Fibroblast of lung (primary cell): ENCODE results near the gene TRIAP1. TPM values are rescaled to one million over a fixed set of nuclear protein-coding genes. Genes with fewer than 3 reads are reported as not detected.

Experiments used
- DNase-seq, 2 donors: peaks; one replicate each; pipeline versions ENCODE4 v3.0.0 to v3.0.0-alpha.2; 2010; ENCODE audit warnings: low read depth in 2 of 2
- H2AFZ ChIP-seq: 2 replicates; pipeline ENCODE4 v1.5.1; 2012; ENCODE audit warnings: low read length, control low read depth, inconsistent platforms
- H3K27ac ChIP-seq: 2 replicates; pipeline ENCODE4 v1.5.1; 2011; ENCODE audit warnings: low read length, control low read depth; ENCODE audit not compliant: insufficient read depth
- H3K27me3 ChIP-seq: 2 replicates; pipeline ENCODE4 v1.5.1; 2011; ENCODE audit warnings: mild to moderate bottlenecking, low read length; ENCODE audit not compliant: control insufficient read depth, insufficient read depth
- H3K36me3 ChIP-seq: 2 replicates; pipeline ENCODE4 v1.5.1; 2011; ENCODE audit warnings: low read length; ENCODE audit not compliant: control insufficient read depth, insufficient read depth
- H3K4me1 ChIP-seq: 2 replicates; pipeline ENCODE4 v1.5.1; 2011; ENCODE audit warnings: low read length; ENCODE audit not compliant: control insufficient read depth, insufficient read depth; ENCODE audit errors: extremely low read depth
- H3K4me2 ChIP-seq: 2 replicates; pipeline ENCODE4 v1.5.1; 2011; ENCODE audit warnings: low read length, control low read depth; ENCODE audit not compliant: insufficient read depth; ENCODE audit errors: extremely low read depth
- H3K4me3 ChIP-seq, 4 experiments: fragments of 200-600 bp in 1 of 4; sonication (generic) in 1 of 4; replicated peaks in 1 of 4; 2 replicates each; pipeline ENCODE4 v1.5.1; 2011 to 2016; ENCODE audit warnings: low read length in 4 of 4, low read depth in 3 of 4, mild to moderate bottlenecking in 3 of 4, control low read depth in 2 of 4, inconsistent platforms in 1 of 4, mixed read lengths in 1 of 4; ENCODE audit not compliant: insufficient read depth in 1 of 4; ENCODE audit errors: control extremely low read depth in 1 of 4
- H3K79me2 ChIP-seq: 2 replicates; pipeline ENCODE4 v1.5.1; 2012; ENCODE audit warnings: mild to moderate bottlenecking, low read length, inconsistent platforms; ENCODE audit not compliant: control insufficient read depth, insufficient read depth
- H3K9ac ChIP-seq: 2 replicates; pipeline ENCODE4 v1.5.1; 2011; ENCODE audit warnings: mild to moderate bottlenecking, low read length, control low read depth; ENCODE audit not compliant: insufficient read depth
- H3K9me3 ChIP-seq: 2 replicates; pipeline ENCODE4 v1.5.1; 2012; ENCODE audit warnings: low read depth, low read length; ENCODE audit not compliant: control insufficient read depth, insufficient read depth
- H4K20me1 ChIP-seq: 2 replicates; pipeline ENCODE4 v1.5.1; 2011; ENCODE audit warnings: low read length; ENCODE audit not compliant: control insufficient read depth, insufficient read depth; ENCODE audit errors: extremely low read depth
- EZH2 ChIP-seq: IDR thresholded peaks from 2 replicates; pipeline ENCODE4 v1.5.1; 2012; ENCODE audit warnings: low read length, control low read depth, mild to moderate bottlenecking; ENCODE audit errors: missing control alignments
- polyA plus RNA-seq, 2 donors: library from polyadenylated mRNA; depleted of rRNA in 1 of 2; stranded (reverse) in 1 of 2; unstranded in 1 of 2; fragments of >200 nt; gene quantifications; 2 replicates each; pipeline ENCODE4 v1.2.1, GENCODE V29; 2011 to 2012; ENCODE audit warnings: missing spikeins in 1 of 2
- total RNA-seq: library from RNA; depleted of rRNA; stranded (reverse); fragments of >200 nt; gene quantifications from 2 replicates; pipeline ENCODE4 v1.2.1, GENCODE V29; 2014
- TF ChIP-seq, protein P1 (sequence below), 2 donors: IDR thresholded peaks in 1 of 2; conservative IDR thresholded peaks in 1 of 2; 1 replicate in 1 of 2; 2 replicates in 1 of 2; pipeline ENCODE4 v1.5.1; 2011 to 2012; ENCODE audit warnings: low read length in 2 of 2, control low read depth in 1 of 2, inconsistent platforms in 1 of 2, low read depth in 1 of 2, mild to moderate bottlenecking in 1 of 2

The TRIAP1 gene
- total and polyA plus RNA-seq, 2 donors (not counting 1 experiment from before 2014, with no cell fraction given): 29.6 to 52.7 TPM

DNA sequence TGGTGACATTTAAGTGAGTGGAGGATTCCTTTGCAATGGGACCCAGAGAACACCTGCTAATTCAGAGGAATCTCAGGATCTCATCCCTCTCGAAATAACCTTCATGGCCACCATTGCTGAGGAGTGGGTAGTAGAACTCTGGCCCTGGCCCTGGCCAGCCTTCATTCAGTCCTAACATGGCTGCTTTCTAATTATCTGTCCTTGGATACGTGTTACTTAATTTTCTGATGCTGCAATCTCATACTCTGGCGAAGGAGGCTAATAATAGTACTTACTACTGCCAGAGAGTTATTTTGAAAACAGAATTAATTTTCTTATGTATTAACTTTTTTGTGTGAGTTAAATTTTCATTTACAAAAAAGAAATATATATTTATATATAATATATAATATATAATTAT, 20.4 kb downstream of the TRIAP1 start:
- no peak for DNase-seq
- Histone ChIP-seq H3K9ac (no peak overlapping the region), H4K20me1 (no peaks in the 10 kb centered on the region)

DNA sequence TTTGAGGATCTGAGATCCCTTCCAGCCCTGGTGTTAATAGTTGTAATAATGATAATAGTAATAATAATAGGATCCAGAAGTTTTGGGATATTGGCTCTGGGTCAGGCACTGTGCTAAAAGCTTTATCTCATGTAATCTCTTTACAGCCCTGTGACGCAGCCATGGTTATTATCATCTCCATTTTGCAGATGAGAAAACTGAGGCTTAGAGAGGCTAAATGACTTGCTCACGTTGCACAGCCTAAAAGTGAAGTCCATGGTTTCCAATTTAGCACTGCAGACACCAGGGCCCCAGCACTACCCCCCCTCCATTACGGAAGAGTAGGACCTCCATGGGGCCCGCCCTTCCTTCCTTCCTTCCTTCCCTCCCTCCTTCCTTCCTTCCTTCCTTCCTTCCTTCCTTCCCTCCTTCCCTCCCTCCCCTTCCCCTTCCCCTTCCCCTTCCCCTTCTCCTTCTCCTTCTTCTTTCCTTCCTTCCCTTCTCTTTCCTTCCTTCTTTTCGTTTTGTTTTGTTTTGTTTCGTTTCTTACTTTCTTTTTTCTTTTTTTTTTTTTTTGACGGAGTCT, 23.2 kb downstream of the TRIAP1 start:
- H3K27ac ChIP-seq: no peak overlapping the region
- no peak for TF ChIP-seq EZH2
- TF ChIP-seq, protein P1, sequence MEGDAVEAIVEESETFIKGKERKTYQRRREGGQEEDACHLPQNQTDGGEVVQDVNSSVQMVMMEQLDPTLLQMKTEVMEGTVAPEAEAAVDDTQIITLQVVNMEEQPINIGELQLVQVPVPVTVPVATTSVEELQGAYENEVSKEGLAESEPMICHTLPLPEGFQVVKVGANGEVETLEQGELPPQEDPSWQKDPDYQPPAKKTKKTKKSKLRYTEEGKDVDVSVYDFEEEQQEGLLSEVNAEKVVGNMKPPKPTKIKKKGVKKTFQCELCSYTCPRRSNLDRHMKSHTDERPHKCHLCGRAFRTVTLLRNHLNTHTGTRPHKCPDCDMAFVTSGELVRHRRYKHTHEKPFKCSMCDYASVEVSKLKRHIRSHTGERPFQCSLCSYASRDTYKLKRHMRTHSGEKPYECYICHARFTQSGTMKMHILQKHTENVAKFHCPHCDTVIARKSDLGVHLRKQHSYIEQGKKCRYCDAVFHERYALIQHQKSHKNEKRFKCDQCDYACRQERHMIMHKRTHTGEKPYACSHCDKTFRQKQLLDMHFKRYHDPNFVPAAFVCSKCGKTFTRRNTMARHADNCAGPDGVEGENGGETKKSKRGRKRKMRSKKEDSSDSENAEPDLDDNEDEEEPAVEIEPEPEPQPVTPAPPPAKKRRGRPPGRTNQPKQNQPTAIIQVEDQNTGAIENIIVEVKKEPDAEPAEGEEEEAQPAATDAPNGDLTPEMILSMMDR (conservative IDR thresholded peaks at IDR 0.05 in 1 of 2, IDR thresholded peaks at IDR 0.05 in 1 of 2; ENCODE audit: low read depth in 1 of 2, low read length in 2 of 2): no peak
- H3K4me2 ChIP-seq: no peak overlapping the region
- H4K20me1 ChIP-seq: no peaks in the 10 kb centered on the region
- H2AFZ ChIP-seq: no peak overlapping the region
- no peak overlapping the region for H3K9ac ChIP-seq
- peaks cover 2% of the 10 kb centered on the region for H3K27me3 ChIP-seq
- H3K4me3 ChIP-seq: no peak overlapping the region
- H3K79me2 ChIP-seq: no peaks in the 10 kb centered on the region
- no peaks in the 10 kb centered on the region for H3K9me3 ChIP-seq
- no peak for DNase-seq
- no peaks in the 10 kb centered on the region for H3K36me3 ChIP-seq
- no peaks in the 10 kb centered on the region for H3K4me1 ChIP-seq

More for the DNA sequence above, 20.4 kb downstream of the TRIAP1 start:
- Histone ChIP-seq H3K4me1 (no peaks in the 10 kb centered on the region), H3K4me3 (no peak overlapping the region), H3K27ac (no peak overlapping the region), H3K27me3 (peaks cover 2% of the 10 kb centered on the region), H3K4me2 (no peak overlapping the region), H3K79me2 (no peaks in the 10 kb centered on the region), H3K36me3 (no peaks in the 10 kb centered on the region), H2AFZ (no peak overlapping the region), H3K9me3 (no peaks in the 10 kb centered on the region)
- TF ChIP-seq EZH2: no peak
- TF ChIP-seq, protein P1 (conservative IDR thresholded peaks at IDR 0.05 in 1 of 2, IDR thresholded peaks at IDR 0.05 in 1 of 2; ENCODE audit: low read depth in 1 of 2, low read length in 2 of 2): no peak

DNA sequence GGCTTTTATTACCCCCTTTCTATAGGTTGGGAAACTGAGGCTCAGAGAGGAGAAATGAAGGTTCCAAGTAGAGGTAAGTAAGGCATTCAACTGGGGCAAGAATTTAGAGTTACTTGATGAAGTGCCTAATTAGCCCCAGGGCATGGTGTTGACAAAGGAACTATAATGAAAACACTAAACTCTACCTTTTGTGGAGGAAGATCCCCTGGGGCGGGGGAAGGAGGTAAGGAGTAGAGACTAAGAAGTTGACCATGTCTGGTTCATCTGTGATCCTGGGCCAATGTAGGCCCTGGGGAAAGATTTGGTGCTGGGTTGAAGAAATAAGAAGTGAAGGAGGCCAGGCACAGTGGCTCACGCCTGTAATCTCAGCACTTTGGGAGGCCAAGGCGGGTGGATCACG, 24.5 kb downstream of the TRIAP1 start:
- no peak for DNase-seq
- H3K79me2 ChIP-seq: no peaks in the 10 kb centered on the region
- H3K27ac ChIP-seq: no peak overlapping the region
- TF ChIP-seq, protein P1 (conservative IDR thresholded peaks at IDR 0.05 in 1 of 2, IDR thresholded peaks at IDR 0.05 in 1 of 2; ENCODE audit: low read depth in 1 of 2, low read length in 2 of 2): no peak
- no peak for TF ChIP-seq EZH2
- H3K27me3 ChIP-seq: peaks cover 4% of the 10 kb centered on the region
- no peak overlapping the region for H2AFZ ChIP-seq
- no peaks in the 10 kb centered on the region for H4K20me1 ChIP-seq
- H3K4me3 ChIP-seq: no peak overlapping the region
- no peak overlapping the region for H3K9ac ChIP-seq
- no peaks in the 10 kb centered on the region for H3K9me3 ChIP-seq
- no peak overlapping the region for H3K4me2 ChIP-seq
- no peaks in the 10 kb centered on the region for H3K4me1 ChIP-seq
- no peaks in the 10 kb centered on the region for H3K36me3 ChIP-seq
